SK-N-SH (cell line): ENCODE data around the gene SMYD2.
"Not testable (repeated sequence)": the region's sequence is repeated elsewhere in the genome, so short reads cannot be mapped to it uniquely, and the experiment has no call there.

ENCODE experiments used
- EP300 ChIP-seq, 2 experiments: IDR thresholded peaks; 2 replicates each; pipeline versions ENCODE4 v1.4.0 to v1.6.1; 2012; ENCODE audit warnings: borderline replicate concordance in 1 of 2, low read depth in 1 of 2, low read length in 1 of 2
- EZH2phosphoT487 ChIP-seq: fragments of 200-600 bp; sonication (generic); IDR thresholded peaks from 2 replicates; pipeline ENCODE4 v1.6.1; 2017; ENCODE audit warnings: low read depth, mixed run types, mild to moderate bottlenecking, antibody characterized with exemption, moderate library complexity, borderline replicate concordance
- MXI1 ChIP-seq: IDR thresholded peaks from 2 replicates; pipeline ENCODE4 v1.6.1; 2012; ENCODE audit warnings: mild to moderate bottlenecking, low read depth, low read length, improper control_type of control experiment
- POLR2AphosphoS5 ChIP-seq: IDR thresholded peaks from 2 replicates; pipeline ENCODE4 v1.6.1; 2012; ENCODE audit warnings: low read depth, low read length
- RFX5 ChIP-seq: IDR thresholded peaks from 2 replicates; pipeline ENCODE4 v1.6.1; 2012; ENCODE audit warnings: mild to moderate bottlenecking, improper control_type of control experiment, low read length
- SIN3A ChIP-seq: IDR thresholded peaks from 2 replicates; pipeline ENCODE4 v1.6.1; 2012; ENCODE audit warnings: low read depth, mild to moderate bottlenecking, low read length, moderate library complexity, borderline replicate concordance
- TF ChIP-seq, protein P1 (sequence below): fragments of 200-600 bp; sonication (generic); IDR thresholded peaks from 2 replicates; pipeline ENCODE4 v1.6.1; 2017; ENCODE audit warnings: antibody characterized with exemption, mild to moderate bottlenecking, moderate library complexity
- TF ChIP-seq, protein P2 (sequence below): IDR thresholded peaks from 2 replicates; pipeline ENCODE4 v1.4.0; 2012; ENCODE audit warnings: low read depth

DNA sequence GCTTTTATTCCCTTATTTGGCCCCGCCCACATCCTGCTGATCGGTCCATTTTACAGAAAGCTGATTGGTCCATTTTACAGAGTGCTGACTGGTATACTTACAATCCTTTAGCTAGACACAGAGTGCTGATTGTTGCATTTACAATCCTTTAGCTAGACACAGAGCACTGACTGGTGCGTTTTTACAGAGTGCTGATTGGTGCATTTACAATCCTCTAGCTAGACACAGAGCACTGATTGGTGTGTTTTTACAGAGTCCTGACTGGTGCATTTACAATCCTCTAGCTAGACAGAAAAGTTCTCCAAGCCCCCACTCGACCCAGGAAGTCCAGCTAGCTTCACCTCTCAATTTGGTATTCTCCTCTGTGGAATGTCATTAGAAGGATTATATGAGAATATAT, 5.3 kb upstream of the SMYD2 start:
- TF ChIP-seq EZH2phosphoT487; SIN3A; RFX5; EP300 (IDR thresholded peaks at IDR 0.05; ENCODE audit: borderline replicate concordance in 1 of 2, low read depth in 1 of 2, low read length in 1 of 2); POLR2AphosphoS5; MXI1: not testable (repeated sequence)
- TF ChIP-seq, protein P1, sequence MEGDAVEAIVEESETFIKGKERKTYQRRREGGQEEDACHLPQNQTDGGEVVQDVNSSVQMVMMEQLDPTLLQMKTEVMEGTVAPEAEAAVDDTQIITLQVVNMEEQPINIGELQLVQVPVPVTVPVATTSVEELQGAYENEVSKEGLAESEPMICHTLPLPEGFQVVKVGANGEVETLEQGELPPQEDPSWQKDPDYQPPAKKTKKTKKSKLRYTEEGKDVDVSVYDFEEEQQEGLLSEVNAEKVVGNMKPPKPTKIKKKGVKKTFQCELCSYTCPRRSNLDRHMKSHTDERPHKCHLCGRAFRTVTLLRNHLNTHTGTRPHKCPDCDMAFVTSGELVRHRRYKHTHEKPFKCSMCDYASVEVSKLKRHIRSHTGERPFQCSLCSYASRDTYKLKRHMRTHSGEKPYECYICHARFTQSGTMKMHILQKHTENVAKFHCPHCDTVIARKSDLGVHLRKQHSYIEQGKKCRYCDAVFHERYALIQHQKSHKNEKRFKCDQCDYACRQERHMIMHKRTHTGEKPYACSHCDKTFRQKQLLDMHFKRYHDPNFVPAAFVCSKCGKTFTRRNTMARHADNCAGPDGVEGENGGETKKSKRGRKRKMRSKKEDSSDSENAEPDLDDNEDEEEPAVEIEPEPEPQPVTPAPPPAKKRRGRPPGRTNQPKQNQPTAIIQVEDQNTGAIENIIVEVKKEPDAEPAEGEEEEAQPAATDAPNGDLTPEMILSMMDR = not testable (repeated sequence)
- TF ChIP-seq, protein P2, sequence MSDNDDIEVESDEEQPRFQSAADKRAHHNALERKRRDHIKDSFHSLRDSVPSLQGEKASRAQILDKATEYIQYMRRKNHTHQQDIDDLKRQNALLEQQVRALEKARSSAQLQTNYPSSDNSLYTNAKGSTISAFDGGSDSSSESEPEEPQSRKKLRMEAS = not testable (repeated sequence)
